ENCODE results near the gene CDX1. TPM values are rescaled to one million over a fixed set of nuclear protein-coding genes. Genes with fewer than 3 reads are reported as not detected.

Gene CDX1
- total and polyA plus RNA-seq, 9 donors: 0.12 to 6.0 (median 0.32) TPM

DNA sequence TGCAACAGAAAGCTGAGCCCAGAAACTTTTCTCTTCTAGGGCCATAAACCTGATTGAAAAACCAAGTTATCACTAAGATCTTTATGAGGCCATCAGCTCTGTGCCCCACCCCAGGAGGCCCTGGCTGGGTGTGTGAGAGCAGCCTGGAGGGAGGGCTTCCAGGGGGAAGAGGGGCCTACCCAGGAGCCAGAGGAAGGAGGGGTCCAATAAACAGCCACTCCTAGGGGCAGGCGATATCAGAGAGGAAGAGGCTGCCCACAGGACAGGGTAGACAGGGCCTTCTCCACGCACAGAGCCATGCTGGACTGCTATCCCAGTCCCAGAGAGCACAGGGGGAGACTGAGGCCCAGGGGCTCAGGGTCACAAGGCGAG is 4.5 kb upstream of the CDX1 start:
- no peaks in the 10 kb centered on the region for H3K36me3 ChIP-seq (ENCODE audit: control insufficient read depth, insufficient read depth, low read length)
- H3K4me1 ChIP-seq (ENCODE audit: control insufficient read depth, insufficient read depth, low read length): peaks cover 82% of the 10 kb centered on the region
- 84% methylated on average over 3 of the region's 3 CpGs for WGBS (ENCODE audit: insufficient coverage)
- no peaks in the 10 kb centered on the region for H3K9me3 ChIP-seq (replicated peaks; ENCODE audit: control insufficient read depth, low read depth, low read length)
- DNase-seq: no peak
- no peak overlapping the region for H3K27ac ChIP-seq (ENCODE audit: low read length)
- peaks cover 10% of the 10 kb centered on the region for H3K27me3 ChIP-seq (ENCODE audit: control insufficient read depth, insufficient read depth, low read length)
- no peak overlapping the region for H3K4me3 ChIP-seq (ENCODE audit: low read length)

DNA sequence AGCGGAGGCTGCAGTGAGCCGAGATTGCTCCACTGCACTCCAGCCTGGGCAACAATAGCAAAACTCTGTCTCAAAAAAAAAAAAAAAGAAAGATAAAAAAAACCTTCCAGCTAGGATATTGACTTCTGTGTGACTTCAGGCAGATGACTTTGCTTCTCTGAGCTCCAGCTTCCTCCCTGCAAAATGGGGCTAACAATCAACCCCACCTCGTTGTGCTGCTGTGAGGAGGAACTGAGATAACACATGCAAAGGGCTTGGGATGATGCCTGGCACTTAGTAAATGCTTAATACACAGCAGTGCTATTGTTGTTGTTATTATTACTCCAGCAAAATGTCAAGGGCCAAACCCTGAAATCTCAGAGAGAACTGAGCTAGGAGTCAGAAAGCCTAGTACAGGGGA is 3.5 kb upstream of the CDX1 start:
- Histone ChIP-seq H3K27me3 (ENCODE audit: control insufficient read depth, insufficient read depth, low read length) (peaks cover 19% of the 10 kb centered on the region), H3K4me3 (ENCODE audit: low read length) (no peak overlapping the region), H3K27ac (ENCODE audit: low read length) (peak overlapping the region; percentile 47), H3K36me3 (ENCODE audit: control insufficient read depth, insufficient read depth, low read length) (no peaks in the 10 kb centered on the region), H3K4me1 (ENCODE audit: control insufficient read depth, insufficient read depth, low read length) (peaks cover 74% of the 10 kb centered on the region), H3K9me3 (replicated peaks; ENCODE audit: control insufficient read depth, low read depth, low read length) (no peaks in the 10 kb centered on the region)
- WGBS (ENCODE audit: insufficient coverage): no CpG with 5 or more reads among the region's 3 CpGs
- no peak for DNase-seq

DNA sequence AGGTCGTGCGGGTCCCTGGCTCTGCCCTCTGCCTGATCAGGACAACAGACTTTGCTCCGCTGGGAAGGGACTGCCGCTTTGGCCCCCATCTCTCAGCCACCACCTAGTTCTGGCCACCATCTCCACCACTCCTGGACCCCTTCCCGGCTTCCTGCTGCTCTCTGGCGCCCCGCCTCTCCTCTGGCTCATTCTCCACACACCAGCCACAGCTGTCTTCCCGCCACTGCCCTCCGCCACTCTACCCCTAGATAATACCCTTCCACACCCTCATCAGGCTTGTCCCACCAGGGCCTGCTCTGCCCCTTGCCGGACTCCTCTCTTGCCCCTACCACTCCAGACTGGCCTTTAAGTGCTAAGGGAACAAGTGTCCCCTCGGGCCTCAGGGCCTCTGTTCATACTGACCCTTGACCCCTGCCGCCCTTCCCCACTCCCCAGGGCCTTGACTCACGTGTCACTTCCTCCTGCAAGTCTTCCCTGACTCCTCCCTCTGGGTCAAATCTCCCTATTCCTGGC is 3.0 kb upstream of the CDX1 start:
- Histone ChIP-seq H3K27ac (ENCODE audit: low read length) (peak overlapping the region; percentile 47), H3K9me3 (replicated peaks; ENCODE audit: control insufficient read depth, low read depth, low read length) (no peaks in the 10 kb centered on the region), H3K36me3 (ENCODE audit: control insufficient read depth, insufficient read depth, low read length) (no peaks in the 10 kb centered on the region), H3K27me3 (ENCODE audit: control insufficient read depth, insufficient read depth, low read length) (peaks cover 22% of the 10 kb centered on the region), H3K4me1 (ENCODE audit: control insufficient read depth, insufficient read depth, low read length) (peaks cover 72% of the 10 kb centered on the region), H3K4me3 (ENCODE audit: low read length) (no peak overlapping the region)
- peak; percentile 88 for DNase-seq
- 14% methylated on average over 13 of the region's 13 CpGs for WGBS (ENCODE audit: insufficient coverage)

DNA sequence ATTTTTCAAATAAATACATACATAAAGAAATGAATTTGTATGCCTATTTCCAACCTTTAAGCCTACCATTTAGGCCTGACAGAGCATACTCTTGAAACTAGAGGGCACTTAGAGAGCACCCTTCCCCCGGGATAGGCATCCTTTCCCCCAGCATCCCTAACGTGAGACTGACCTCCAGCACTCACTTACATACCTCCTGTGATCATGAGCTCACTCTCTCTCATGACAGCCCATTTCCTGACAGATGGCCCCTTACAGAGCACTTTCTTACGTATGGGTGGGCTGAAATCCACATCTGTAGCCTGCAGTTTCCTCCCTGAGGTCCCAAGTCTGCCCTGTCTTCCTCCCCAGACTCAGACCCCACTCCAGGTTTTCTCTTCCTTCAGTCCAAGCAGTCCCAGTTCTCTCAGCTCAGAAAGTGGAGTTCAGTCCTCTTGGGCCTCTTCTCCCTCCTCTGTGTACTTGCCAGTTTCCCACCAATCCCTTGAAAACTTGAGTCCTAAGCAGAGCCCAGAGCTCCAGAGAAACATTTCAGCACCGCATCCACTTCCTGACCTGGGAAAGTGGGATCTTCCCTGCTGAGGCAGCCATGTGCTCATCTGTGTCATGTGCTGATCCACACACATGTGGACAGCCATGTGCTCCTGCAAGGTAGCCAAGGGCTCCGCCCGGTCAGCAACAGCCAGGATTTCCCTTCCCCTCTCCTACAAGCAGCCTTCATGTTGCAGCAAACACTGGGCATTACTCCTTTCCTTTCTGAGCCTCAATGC is 2.2 kb upstream of the CDX1 start:
- H3K4me1 ChIP-seq (ENCODE audit: control insufficient read depth, insufficient read depth, low read length): peaks cover 70% of the 10 kb centered on the region
- no peak overlapping the region for H3K4me3 ChIP-seq (ENCODE audit: low read length)
- H3K27me3 ChIP-seq (ENCODE audit: control insufficient read depth, insufficient read depth, low read length): peaks cover 30% of the 10 kb centered on the region
- no peaks in the 10 kb centered on the region for H3K36me3 ChIP-seq (ENCODE audit: control insufficient read depth, insufficient read depth, low read length)
- peak; percentile 96 for DNase-seq
- WGBS (ENCODE audit: insufficient coverage): 37% methylated on average over 4 of the region's 6 CpGs
- no peaks in the 10 kb centered on the region for H3K9me3 ChIP-seq (replicated peaks; ENCODE audit: control insufficient read depth, low read depth, low read length)
- H3K27ac ChIP-seq (ENCODE audit: low read length): peak overlapping the region; percentile 47

DNA sequence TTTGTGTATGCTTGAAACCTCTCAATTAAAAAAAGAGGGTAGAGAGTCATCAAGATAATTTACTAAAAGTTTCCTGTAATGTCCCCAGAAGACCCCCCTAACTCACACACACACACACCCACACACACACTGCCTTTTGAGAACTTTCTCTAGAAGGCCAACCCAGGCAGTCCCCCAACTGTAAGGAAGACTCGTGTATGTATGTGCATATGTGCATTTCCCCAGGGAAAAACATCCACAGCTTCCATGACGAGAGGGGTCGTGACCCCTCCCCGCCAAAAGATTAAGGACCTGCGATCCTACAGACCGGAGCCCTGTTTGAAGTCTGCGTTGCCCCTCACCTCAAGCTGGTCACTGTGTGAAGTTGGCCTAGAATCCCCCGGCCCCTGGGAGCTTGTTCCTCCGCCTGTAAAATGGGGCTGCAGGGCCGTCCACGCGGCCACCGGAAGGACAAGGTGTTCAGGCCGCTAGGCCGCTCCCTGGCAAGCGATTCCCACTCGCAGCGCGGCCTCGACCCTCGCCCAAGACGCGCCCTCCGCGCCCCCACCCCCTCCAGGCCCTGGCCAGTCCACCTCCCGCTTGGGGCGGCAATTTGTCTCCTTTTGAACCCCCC is 435 bp upstream of the CDX1 start:
- Histone ChIP-seq H3K4me3 (ENCODE audit: low read length) (no peak overlapping the region), H3K4me1 (ENCODE audit: control insufficient read depth, insufficient read depth, low read length) (peaks cover 55% of the 10 kb centered on the region), H3K27me3 (ENCODE audit: control insufficient read depth, insufficient read depth, low read length) (peaks cover 44% of the 10 kb centered on the region), H3K36me3 (ENCODE audit: control insufficient read depth, insufficient read depth, low read length) (no peaks in the 10 kb centered on the region), H3K27ac (ENCODE audit: low read length) (peak overlapping the region; percentile 25), H3K9me3 (replicated peaks; ENCODE audit: control insufficient read depth, low read depth, low read length) (no peaks in the 10 kb centered on the region)
- WGBS (ENCODE audit: insufficient coverage): 63% methylated on average over 22 of the region's 27 CpGs
- DNase-seq: no peak

DNA sequence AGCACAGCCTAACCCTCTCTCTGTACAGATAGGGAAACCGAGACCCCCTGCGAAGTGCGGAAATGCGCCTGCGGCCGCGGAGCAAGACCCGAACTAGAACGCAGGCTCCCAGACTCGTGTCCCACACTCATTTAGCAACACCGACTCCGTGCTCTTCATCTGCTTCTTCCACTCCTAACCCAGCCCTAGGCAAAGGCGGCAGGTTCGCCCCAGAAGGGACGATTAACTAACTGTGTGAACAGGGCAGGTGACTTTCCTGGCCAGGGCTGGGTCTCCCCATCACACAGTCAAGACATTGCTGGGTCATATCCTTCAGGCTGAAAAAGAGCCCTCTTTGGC is 903 bp downstream of the CDX1 start:
- 73% methylated on average over 15 of the region's 15 CpGs for WGBS (ENCODE audit: insufficient coverage)
- no peak for DNase-seq
- no peaks in the 10 kb centered on the region for H3K9me3 ChIP-seq (replicated peaks; ENCODE audit: control insufficient read depth, low read depth, low read length)
- peaks cover 44% of the 10 kb centered on the region for H3K27me3 ChIP-seq (ENCODE audit: control insufficient read depth, insufficient read depth, low read length)
- H3K36me3 ChIP-seq (ENCODE audit: control insufficient read depth, insufficient read depth, low read length): no peaks in the 10 kb centered on the region
- H3K4me3 ChIP-seq (ENCODE audit: low read length): no peak overlapping the region
- no peak overlapping the region for H3K27ac ChIP-seq (ENCODE audit: low read length)
- peaks cover 45% of the 10 kb centered on the region for H3K4me1 ChIP-seq (ENCODE audit: control insufficient read depth, insufficient read depth, low read length)

DNA sequence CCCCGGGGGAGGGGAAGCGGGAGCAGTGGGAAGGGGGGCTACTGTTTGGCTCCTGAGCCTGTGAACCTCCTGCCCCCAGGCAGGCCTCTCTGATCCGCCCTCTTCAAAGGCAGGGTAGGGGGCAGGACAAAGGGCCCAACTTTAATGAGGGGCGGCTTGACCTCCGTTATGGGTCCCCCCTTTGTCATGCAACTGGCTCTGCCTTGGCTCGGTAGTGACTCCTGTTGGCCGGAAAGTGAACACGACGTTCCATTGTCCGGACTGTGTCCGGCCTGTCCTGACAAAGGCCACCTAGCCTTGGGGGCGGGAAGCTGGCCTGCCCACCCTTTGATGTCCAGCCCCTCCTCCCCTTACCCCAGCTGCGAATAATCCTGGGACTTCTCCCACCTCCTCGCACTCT is 1.3 kb downstream of the CDX1 start:
- 81% methylated on average over 14 of the region's 14 CpGs for WGBS (ENCODE audit: insufficient coverage)
- Histone ChIP-seq H3K36me3 (ENCODE audit: control insufficient read depth, insufficient read depth, low read length) (no peaks in the 10 kb centered on the region), H3K27ac (ENCODE audit: low read length) (no peak overlapping the region), H3K9me3 (replicated peaks; ENCODE audit: control insufficient read depth, low read depth, low read length) (no peaks in the 10 kb centered on the region), H3K27me3 (ENCODE audit: control insufficient read depth, insufficient read depth, low read length) (peaks cover 44% of the 10 kb centered on the region), H3K4me3 (ENCODE audit: low read length) (no peak overlapping the region), H3K4me1 (ENCODE audit: control insufficient read depth, insufficient read depth, low read length) (peaks cover 47% of the 10 kb centered on the region)
- DNase-seq: no peak

DNA sequence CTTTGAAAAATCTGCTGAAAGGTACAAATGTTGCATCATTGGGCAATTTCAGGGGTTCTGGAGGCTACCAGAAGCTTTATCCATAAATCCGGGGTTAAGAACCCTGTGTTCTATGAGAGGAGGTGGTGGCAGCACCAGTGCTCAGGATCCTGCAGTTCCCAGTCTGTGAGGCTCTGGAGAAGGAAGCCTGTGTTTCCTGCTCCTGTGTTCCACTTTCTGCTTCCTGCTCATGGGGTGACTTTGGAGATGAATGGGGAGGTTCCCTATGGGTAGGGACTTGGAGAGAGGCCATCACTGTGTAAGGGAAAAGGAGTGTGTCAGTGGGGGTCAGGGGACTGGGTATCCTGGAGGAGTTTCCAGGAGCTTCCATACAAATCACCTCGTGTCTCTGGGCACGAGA is 2.3 kb downstream of the CDX1 start:
- Histone ChIP-seq H3K27ac (ENCODE audit: low read length) (no peak overlapping the region), H3K27me3 (ENCODE audit: control insufficient read depth, insufficient read depth, low read length) (peaks cover 44% of the 10 kb centered on the region), H3K36me3 (ENCODE audit: control insufficient read depth, insufficient read depth, low read length) (no peaks in the 10 kb centered on the region), H3K4me3 (ENCODE audit: low read length) (no peak overlapping the region), H3K9me3 (replicated peaks; ENCODE audit: control insufficient read depth, low read depth, low read length) (no peaks in the 10 kb centered on the region), H3K4me1 (ENCODE audit: control insufficient read depth, insufficient read depth, low read length) (peaks cover 37% of the 10 kb centered on the region)
- 80% methylated on average over 1 of the region's 3 CpGs for WGBS (ENCODE audit: insufficient coverage)
- DNase-seq: no peak

DNA sequence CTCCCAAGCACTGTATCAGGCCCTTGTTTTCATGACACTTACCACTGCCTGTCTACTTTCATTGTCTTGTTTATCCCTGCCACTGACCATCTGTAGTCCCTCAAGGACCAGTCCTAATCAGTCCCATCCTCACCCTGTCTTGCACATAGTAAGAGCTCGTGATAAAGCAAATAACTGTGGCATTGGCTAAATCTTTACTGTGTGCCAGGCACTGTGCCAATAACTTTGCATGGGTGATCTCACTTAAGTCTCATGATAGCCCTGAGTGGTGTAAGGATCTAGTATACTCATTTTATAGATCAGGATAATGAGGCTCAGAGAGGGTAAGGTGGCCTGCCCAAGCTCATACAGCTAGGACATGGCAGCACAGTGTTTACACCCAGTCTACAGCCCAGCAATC is 5.6 kb downstream of the CDX1 start:
- Histone ChIP-seq H3K36me3 (ENCODE audit: control insufficient read depth, insufficient read depth, low read length) (no peaks in the 10 kb centered on the region), H3K27me3 (ENCODE audit: control insufficient read depth, insufficient read depth, low read length) (peaks cover 34% of the 10 kb centered on the region), H3K4me3 (ENCODE audit: low read length) (no peak overlapping the region), H3K27ac (ENCODE audit: low read length) (no peak overlapping the region), H3K9me3 (replicated peaks; ENCODE audit: control insufficient read depth, low read depth, low read length) (no peaks in the 10 kb centered on the region), H3K4me1 (ENCODE audit: control insufficient read depth, insufficient read depth, low read length) (peaks cover 37% of the 10 kb centered on the region)
- WGBS (ENCODE audit: insufficient coverage): 71% methylated on average over 1 of the region's 1 CpG
- no peak for DNase-seq

DNA sequence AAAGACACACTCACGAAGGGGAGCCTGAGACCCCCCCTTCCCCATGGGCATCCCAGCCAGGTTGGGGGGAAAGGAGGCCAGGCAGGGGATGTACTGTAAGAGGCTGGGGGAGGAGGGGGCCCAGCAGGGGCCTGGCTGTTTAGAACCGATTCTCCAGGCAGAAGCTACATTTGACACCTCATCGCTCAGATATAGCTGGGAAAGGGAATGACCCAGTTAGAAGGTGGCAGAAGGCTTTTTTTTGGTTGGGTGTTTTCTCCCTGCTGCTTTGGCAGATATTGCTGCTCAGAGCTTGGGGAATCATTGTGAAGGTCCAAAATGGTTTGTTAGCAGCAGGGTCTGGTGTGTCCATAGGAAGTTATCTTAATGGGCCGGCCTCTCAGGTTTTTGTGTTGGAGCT is 6.0 kb downstream of the CDX1 start:
- WGBS (ENCODE audit: insufficient coverage): no CpG with 5 or more reads among the region's 4 CpGs
- H3K4me3 ChIP-seq (ENCODE audit: low read length): no peak overlapping the region
- H3K36me3 ChIP-seq (ENCODE audit: control insufficient read depth, insufficient read depth, low read length): no peaks in the 10 kb centered on the region
- H3K27me3 ChIP-seq (ENCODE audit: control insufficient read depth, insufficient read depth, low read length): peaks cover 30% of the 10 kb centered on the region
- peaks cover 38% of the 10 kb centered on the region for H3K4me1 ChIP-seq (ENCODE audit: control insufficient read depth, insufficient read depth, low read length)
- no peak overlapping the region for H3K27ac ChIP-seq (ENCODE audit: low read length)
- DNase-seq: no peak
- no peaks in the 10 kb centered on the region for H3K9me3 ChIP-seq (replicated peaks; ENCODE audit: control insufficient read depth, low read depth, low read length)

Data from muscle of leg (tissue), 11 donors.